ENCODE measurements around the gene MYLK. TPM values are rescaled to one million over a fixed set of nuclear protein-coding genes. Genes with fewer than 3 reads are reported as not detected.

The MYLK gene
- total and polyA plus RNA-seq, 9 of the 15 experiments (the other 6 are each of a cell fraction or from before 2014, with no cell fraction given), result 0.11 to 0.53 (median 0.18) TPM; not detected in 2

GRCh38 chr3:123655400-123655799 is 228.7 kb downstream of the MYLK start:
- FAIRE-seq, result no peak

GRCh38 chr3:123653221-123653682 is 230.9 kb downstream of the MYLK start:
- H4K20me1 ChIP-seq (replicated peaks; ENCODE audit: control insufficient read depth, insufficient read depth, low read length), result peaks cover 7% of the 10 kb centered on the region; the same call in 1 of the 2 replicates
- DNase-seq (ENCODE audit: extremely low read depth in 1 of 4, low spot score in 3 of 4) (no peak), FAIRE-seq (no peak), ATAC-seq (no peak)
- no peaks in the 10 kb centered on the region for H3K4me1 ChIP-seq (replicated peaks in 1 of 2; ENCODE audit: control insufficient read depth in 2 of 2, insufficient read depth in 2 of 2, low read length in 2 of 2)
- BruUV-seq (replicated peaks), result no TSS peak
- ChIA-PET POLR2A (interaction anchor here (0.7 kb wide), 1 partner anchor 230 kb away, joined by 3 read pairs; no protein-coding TSS in a partner anchor), CTCF (ENCODE audit: low intra/inter-chr PET ratio) (no interaction called here)
- H3K79me2 ChIP-seq (ENCODE audit: control insufficient read depth, insufficient read depth, low read length), result no peaks in the 10 kb centered on the region
- no peak overlapping the region for H3K9ac ChIP-seq (ENCODE audit: insufficient read depth in 1 of 2, low read depth in 2 of 2, low read length in 2 of 2)
- no peaks in the 10 kb centered on the region for H3K9me1 ChIP-seq (ENCODE audit: control insufficient read depth, insufficient read depth, low read length)
- H3K9me3 ChIP-seq (replicated peaks; ENCODE audit: control insufficient read depth, insufficient read depth, low read depth, low read length), result peaks cover 2% of the 10 kb centered on the region
- H3K4me2 ChIP-seq (ENCODE audit: insufficient read depth, low read length), result no peak overlapping the region
- H3K27ac ChIP-seq (ENCODE audit: extremely low read depth, low read depth, low read length), result no peak overlapping the region
- WGBS (ENCODE audit: insufficient coverage, low coverage, missing lambda C conversion rate), result 0% methylated on average over 2 of the region's 5 CpGs
- intact Hi-C loops (cut with micrococcal nuclease), result loop anchor here (2.0 to 5.0 kb wide), 3 partner anchors 49 to 424 kb away; no protein-coding TSS in a partner anchor
- H3K36me3 ChIP-seq (ENCODE audit: control insufficient read depth, insufficient read depth, low read length), result no peaks in the 10 kb centered on the region
- in situ Hi-C loops (cut with MboI), result loop anchor here (5.0 kb wide), 1 partner anchor 64 kb away; no protein-coding TSS in a partner anchor
- no peak overlapping the region for H3K4me3 ChIP-seq
- H3K27me3 ChIP-seq (ENCODE audit: control insufficient read depth in 2 of 2, insufficient read depth in 2 of 2, low read length in 2 of 2), result peaks cover 0 to 22% of the 10 kb centered on the region in 2 experiments; a peak in 2 of 5 replicates
- H2AFZ ChIP-seq (ENCODE audit: low read depth, low read length), result no peak overlapping the region
- TF ChIP-seq NR2C2 (CRISPR knock-in tag; IDR thresholded peaks at IDR 0.05) (no peak), NR2C2 (tag; IDR thresholded peaks at IDR 0.05) (peak; percentile 14; the same call in 1 of the 2 replicates), FOXJ3 (CRISPR knock-in tag; IDR thresholded peaks at IDR 0.05) (no peak), AFF1 (IDR thresholded peaks at IDR 0.05; ENCODE audit: low read depth in 1 of 2, partially characterized antibody in 2 of 2) (no peak), ZNF584 (CRISPR knock-in tag; IDR thresholded peaks at IDR 0.05; ENCODE audit: low read depth) (0 out of 2 replicates have a peak, but pooled peaks have one; percentile 42), ZNF79 (CRISPR knock-in tag; IDR thresholded peaks at IDR 0.05; ENCODE audit: low read depth) (no peak), CEBPG (CRISPR knock-in tag; IDR thresholded peaks at IDR 0.05) (no peak), CEBPG (tag; conservative IDR thresholded peaks at IDR 0.05 in 1 of 2, IDR thresholded peaks at IDR 0.05 in 1 of 2) (peak in 1 of 2 experiments; percentile 72; a peak in 2 of 4 replicates), SNRNP70 (optimal IDR thresholded peaks at IDR 0.05; ENCODE audit: low read depth, low read length) (no peak)

More at GRCh38 chr3:123655400-123655799, 228.7 kb downstream of the MYLK start:
- 0% methylated on average over 2 of the region's 2 CpGs for WGBS (ENCODE audit: insufficient coverage, low coverage, missing lambda C conversion rate)
- POLR2A ChIA-PET, result no interaction called here
- no peak for ATAC-seq
- H3K36me3 ChIP-seq (ENCODE audit: control insufficient read depth, insufficient read depth, low read length), result no peaks in the 10 kb centered on the region
- H3K79me2 ChIP-seq (ENCODE audit: control insufficient read depth, insufficient read depth, low read length), result no peaks in the 10 kb centered on the region
- no peak overlapping the region for H3K4me3 ChIP-seq
- in situ Hi-C loops (cut with MboI) (no loop called here), intact Hi-C loops (cut with micrococcal nuclease) (no loop called here)
- no peak overlapping the region for H2AFZ ChIP-seq (ENCODE audit: low read depth, low read length)
- H3K27me3 ChIP-seq (ENCODE audit: control insufficient read depth in 2 of 2, insufficient read depth in 2 of 2, low read length in 2 of 2), result peaks cover 0 to 6% of the 10 kb centered on the region in 2 experiments; a peak in 2 of 5 replicates
- H3K4me1 ChIP-seq (replicated peaks in 1 of 2; ENCODE audit: control insufficient read depth in 2 of 2, insufficient read depth in 2 of 2, low read length in 2 of 2), result no peaks in the 10 kb centered on the region
- no peak for TF ChIP-seq ZNF780A (CRISPR knock-in tag; IDR thresholded peaks at IDR 0.05)
- H3K9me3 ChIP-seq (replicated peaks; ENCODE audit: control insufficient read depth, insufficient read depth, low read depth, low read length), result peaks cover 2% of the 10 kb centered on the region
- no peak for DNase-seq (ENCODE audit: extremely low read depth in 1 of 4, low spot score in 3 of 4)
- CTCF ChIA-PET (ENCODE audit: low intra/inter-chr PET ratio), result no interaction called here
- no peaks in the 10 kb centered on the region for H3K9me1 ChIP-seq (ENCODE audit: control insufficient read depth, insufficient read depth, low read length)
- no peak overlapping the region for H3K4me2 ChIP-seq (ENCODE audit: insufficient read depth, low read length)
- H3K27ac ChIP-seq (ENCODE audit: extremely low read depth, low read depth, low read length), result no peak overlapping the region
- H4K20me1 ChIP-seq (replicated peaks; ENCODE audit: control insufficient read depth, insufficient read depth, low read length), result peaks cover 7% of the 10 kb centered on the region; the same call in 1 of the 2 replicates
- no peak overlapping the region for H3K9ac ChIP-seq (ENCODE audit: insufficient read depth in 1 of 2, low read depth in 2 of 2, low read length in 2 of 2)
- BruUV-seq (replicated peaks), result no TSS peak

All from K562 (cell line).